ENCODE measurements around the gene PKP2.
"Not testable (repeated sequence)": the region's sequence is repeated elsewhere in the genome, so short reads cannot be mapped to it uniquely, and the experiment has no call there.

The PKP2 gene

GRCh38 chr12:32895688-32896431 lies 717 bp downstream of the PKP2 start:
- DNase-seq: no peak

- DNase-seq: no peak
Measured at GRCh38 chr12:32894566-32894965, 2.0 kb downstream of the PKP2 start.

- DNase-seq: no peak
Measured at GRCh38 chr12:32893458-32893857, 3.1 kb downstream of the PKP2 start.

- no peak for DNase-seq
Measured at GRCh38 chr12:32893043-32893442, 3.5 kb downstream of the PKP2 start.

GRCh38 chr12:32892369-32892768 lies 4.2 kb downstream of the PKP2 start:
- not testable (repeated sequence) for DNase-seq

- no peak for DNase-seq
Measured at GRCh38 chr12:32891956-32892355, 4.6 kb downstream of the PKP2 start.

GRCh38 chr12:32891526-32891925 lies 5.1 kb downstream of the PKP2 start:
- DNase-seq: no peak

- no peak for DNase-seq
Measured at GRCh38 chr12:32889011-32889760, 7.4 kb downstream of the PKP2 start.

GRCh38 chr12:32887058-32887457 lies 9.5 kb downstream of the PKP2 start:
- DNase-seq: no peak

GRCh38 chr12:32885831-32886230 lies 10.7 kb downstream of the PKP2 start:
- no peak for DNase-seq

- DNase-seq: no peak
Measured at GRCh38 chr12:32884962-32885361, 11.6 kb downstream of the PKP2 start.

GRCh38 chr12:32881702-32882101 lies 14.9 kb downstream of the PKP2 start:
- DNase-seq: no peak

GRCh38 chr12:32881107-32881506 lies 15.5 kb downstream of the PKP2 start:
- DNase-seq: no peak

- DNase-seq: not testable (repeated sequence)
Measured at GRCh38 chr12:32879066-32879465, 17.5 kb downstream of the PKP2 start.

GRCh38 chr12:32877601-32878459 lies 18.7 kb downstream of the PKP2 start:
- no peak for DNase-seq

GRCh38 chr12:32876004-32876403 lies 20.6 kb downstream of the PKP2 start:
- DNase-seq: no peak

GRCh38 chr12:32874975-32875374 lies 21.6 kb downstream of the PKP2 start:
- no peak for DNase-seq

- DNase-seq: no peak
Measured at GRCh38 chr12:32874078-32874477, 22.5 kb downstream of the PKP2 start.

GRCh38 chr12:32872416-32872815 lies 24.2 kb downstream of the PKP2 start:
- not testable (repeated sequence) for DNase-seq

- DNase-seq: no peak
Measured at GRCh38 chr12:32870716-32871115, 25.9 kb downstream of the PKP2 start.

- DNase-seq: no peak
Measured at GRCh38 chr12:32868885-32869284, 27.7 kb downstream of the PKP2 start.

- no peak for DNase-seq
Measured at GRCh38 chr12:32864731-32865130, 31.8 kb downstream of the PKP2 start.

GRCh38 chr12:32863128-32863527 lies 33.4 kb downstream of the PKP2 start:
- no peak for DNase-seq
